CD4-positive, alpha-beta T cell (primary cell): Measurements from ENCODE around the gene TECRL. TPM values are rescaled to one million over a fixed set of nuclear protein-coding genes. Genes with fewer than 3 reads are reported as not detected.

Source experiments
- ATAC-seq: fragments of 200-7000 bp; cut with Tn5 transposase; one replicate; pipeline ENCODE4 v1.10.0; 2022; ENCODE audit warnings: mild to moderate bottlenecking; ENCODE audit not compliant: poor library complexity
- CTCF ChIA-PET: fragments of 350-600 bp; sonication (Branson Sonifier 250); formaldehyde crosslinking; loops from one replicate; lab custom pipeline; 2021; ENCODE audit warnings: antibody characterized with exemption, inconsistent platforms; lab: Charles Lee
- POLR2A ChIA-PET: fragments of 350-600 bp; sonication (Branson Sonifier 250); formaldehyde crosslinking; loops from one replicate; lab custom pipeline; 2021; ENCODE audit warnings: antibody characterized with exemption, inconsistent platforms; lab: Charles Lee
- DNase-seq, 14 experiments: peaks; one replicate each; pipeline ENCODE4 v3.0.0-alpha.2; 2013 to 2020; ENCODE audit warnings: mixed read lengths in 2 of 14
- H3K27ac ChIP-seq, 2 donors: one replicate each; pipeline versions ENCODE4 v1.5.1 to v1.7.0; 2013; ENCODE audit warnings: low read length in 2 of 2, low read depth in 1 of 2, mild to moderate bottlenecking in 1 of 2
- H3K27me3 ChIP-seq, 2 experiments: 1 replicate in 1 of 2; 2 replicates in 1 of 2; pipeline versions ENCODE4 v1.6.1 to v1.7.0; 2013; ENCODE audit warnings: low read length in 2 of 2, control low read depth in 1 of 2, mild to moderate bottlenecking in 1 of 2, moderate library complexity in 1 of 2; ENCODE audit not compliant: insufficient read depth in 2 of 2, control insufficient read depth in 1 of 2
- H3K36me3 ChIP-seq: one replicate; pipeline ENCODE4 v1.6.1; 2013; ENCODE audit warnings: low read length, control low read depth; ENCODE audit not compliant: insufficient read depth
- H3K4me1 ChIP-seq: one replicate; pipeline ENCODE4 v1.6.1; 2013; ENCODE audit warnings: low read length, control low read depth; ENCODE audit not compliant: insufficient read depth
- H3K4me3 ChIP-seq: one replicate; pipeline ENCODE4 v1.5.1; 2013; ENCODE audit warnings: mild to moderate bottlenecking, low read length, moderate library complexity
- H3K9me3 ChIP-seq, 2 experiments: 1 replicate in 1 of 2; 2 replicates in 1 of 2; pipeline versions ENCODE4 v1.6.1 to v1.7.0; 2013; ENCODE audit warnings: low read length in 2 of 2, mild to moderate bottlenecking in 2 of 2, control low read depth in 1 of 2, moderate library complexity in 1 of 2; ENCODE audit not compliant: control insufficient read depth in 1 of 2, insufficient read depth in 1 of 2
- H3K27ac Mint-ChIP-seq: one replicate; pipeline ENCODE4 v1.8.0; 2020; ENCODE audit warnings: mixed read lengths
- H3K27me3 Mint-ChIP-seq: one replicate; pipeline ENCODE4 v1.8.0; 2021; ENCODE audit warnings: mixed read lengths
- H3K36me3 Mint-ChIP-seq: one replicate; pipeline ENCODE4 v1.8.0; 2021; ENCODE audit warnings: low read depth, mixed read lengths
- H3K4me1 Mint-ChIP-seq: one replicate; pipeline ENCODE4 v1.8.0; 2021; ENCODE audit warnings: low read depth, mixed read lengths
- H3K4me3 Mint-ChIP-seq: one replicate; pipeline ENCODE4 v1.8.0; 2020; ENCODE audit warnings: mild to moderate bottlenecking, mixed read lengths
- H3K9me3 Mint-ChIP-seq: one replicate; pipeline ENCODE4 v1.8.0; 2020; ENCODE audit warnings: mixed read lengths
- intact Hi-C, 2 experiments: fragments of 100-400 bp; cut with DNase I in 1 of 2; cut with micrococcal nuclease in 1 of 2; formaldehyde crosslinking; loops; one replicate each; pipeline versions ENCODE4 v1.15.1 to v1.9.0; 2023 to 2025; cut with DNase I, micrococcal nuclease
- total RNA-seq, 174 experiments: library from RNA in 2 of 174; stranded (reverse) in 2 of 174; gene quantifications; one replicate each; pipeline ENCODE4 v1.2.3 and lab custom pipeline; 2021 to 2026
- TF ChIP-seq, protein P1 (sequence below): fragments of 200-600 bp; IDR thresholded peaks from one replicate; pipeline ENCODE4 v1.8.0; 2022; ENCODE audit warnings: antibody characterized with exemption, mild to moderate bottlenecking

Gene TECRL
- total RNA-seq, 2 experiments from 2014 or later, result not detected

DNA sequence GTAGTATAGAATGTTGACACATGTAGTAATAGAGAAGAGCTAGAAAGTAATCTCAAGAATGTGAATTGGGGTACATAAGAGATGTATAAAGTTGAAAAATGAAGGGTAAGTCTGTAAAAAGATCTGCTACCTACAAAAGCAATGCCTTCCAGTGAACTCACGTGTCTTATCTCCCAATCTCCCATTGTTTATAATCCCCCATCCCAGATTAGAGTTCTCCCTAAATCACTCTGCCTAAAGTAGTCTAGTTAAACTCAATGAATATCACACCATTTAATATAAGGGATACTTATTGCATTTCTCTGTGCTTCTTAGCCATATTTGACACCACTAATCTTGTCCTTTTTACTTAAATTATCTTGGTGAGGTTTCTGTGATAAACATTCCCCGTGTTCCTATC lies 6.6 kb downstream of the TECRL start:
- Mint-ChIP-seq H3K9me3 (peaks cover 6% of the 10 kb centered on the region), H3K4me1 (no peaks in the 10 kb centered on the region), H3K27ac (no peak overlapping the region), H3K4me3 (no peak overlapping the region), H3K36me3 (no peaks in the 10 kb centered on the region), H3K27me3 (no peaks in the 10 kb centered on the region)
- Histone ChIP-seq H3K27ac (no peak overlapping the region), H3K9me3 (peaks cover 0 to 3% of the 10 kb centered on the region in 2 experiments), H3K4me3 (no peak overlapping the region), H3K4me1 (no peaks in the 10 kb centered on the region), H3K27me3 (no peaks in the 10 kb centered on the region), H3K36me3 (no peaks in the 10 kb centered on the region)
- DNase-seq, result no peak
- intact Hi-C loops, result no loop called here
- TF ChIP-seq, protein P1, sequence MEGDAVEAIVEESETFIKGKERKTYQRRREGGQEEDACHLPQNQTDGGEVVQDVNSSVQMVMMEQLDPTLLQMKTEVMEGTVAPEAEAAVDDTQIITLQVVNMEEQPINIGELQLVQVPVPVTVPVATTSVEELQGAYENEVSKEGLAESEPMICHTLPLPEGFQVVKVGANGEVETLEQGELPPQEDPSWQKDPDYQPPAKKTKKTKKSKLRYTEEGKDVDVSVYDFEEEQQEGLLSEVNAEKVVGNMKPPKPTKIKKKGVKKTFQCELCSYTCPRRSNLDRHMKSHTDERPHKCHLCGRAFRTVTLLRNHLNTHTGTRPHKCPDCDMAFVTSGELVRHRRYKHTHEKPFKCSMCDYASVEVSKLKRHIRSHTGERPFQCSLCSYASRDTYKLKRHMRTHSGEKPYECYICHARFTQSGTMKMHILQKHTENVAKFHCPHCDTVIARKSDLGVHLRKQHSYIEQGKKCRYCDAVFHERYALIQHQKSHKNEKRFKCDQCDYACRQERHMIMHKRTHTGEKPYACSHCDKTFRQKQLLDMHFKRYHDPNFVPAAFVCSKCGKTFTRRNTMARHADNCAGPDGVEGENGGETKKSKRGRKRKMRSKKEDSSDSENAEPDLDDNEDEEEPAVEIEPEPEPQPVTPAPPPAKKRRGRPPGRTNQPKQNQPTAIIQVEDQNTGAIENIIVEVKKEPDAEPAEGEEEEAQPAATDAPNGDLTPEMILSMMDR, result no peak
- CTCF ChIA-PET, result no interaction called here
- no peak for ATAC-seq
- POLR2A ChIA-PET, result no interaction called here

DNA sequence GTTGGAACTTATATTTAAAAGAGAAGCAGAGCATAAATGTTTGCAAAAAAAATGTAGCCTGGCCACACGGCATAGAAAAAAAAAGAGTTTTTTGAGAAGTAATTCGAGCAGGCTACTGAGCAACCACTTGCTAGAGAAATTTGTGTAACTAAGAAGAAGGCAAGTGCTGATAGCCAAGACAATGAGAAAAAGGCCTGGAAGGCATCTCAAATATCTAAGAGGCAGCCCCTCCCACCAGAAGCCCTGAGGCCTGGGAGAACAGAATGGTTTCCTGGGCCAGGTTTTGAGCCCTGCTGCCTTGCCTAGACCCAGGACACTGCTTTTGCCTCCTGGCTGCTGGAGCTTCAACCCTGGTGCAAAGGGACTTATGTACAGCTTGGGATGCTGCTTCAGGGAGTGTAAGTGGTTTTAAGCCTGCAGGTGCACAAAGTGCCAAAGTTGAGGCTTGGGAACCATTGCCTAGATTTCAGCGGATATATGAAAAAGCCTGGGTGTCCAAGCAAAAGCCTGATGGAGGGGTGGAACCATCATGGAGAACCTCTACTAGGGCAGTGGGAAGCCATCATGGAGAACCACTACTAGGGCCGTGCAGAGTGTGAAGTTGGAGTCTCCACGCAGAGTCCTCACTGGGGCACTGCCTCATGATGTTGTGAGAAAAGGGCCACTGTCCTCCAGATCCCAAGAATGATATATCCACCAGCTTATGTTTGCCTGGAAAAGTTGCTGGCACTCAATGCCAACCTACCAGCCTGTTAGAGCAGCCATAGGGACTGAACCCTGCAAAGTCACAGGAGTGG lies 9.7 kb downstream of the TECRL start:
- no peaks in the 10 kb centered on the region for H3K27me3 ChIP-seq
- no peaks in the 10 kb centered on the region for H3K4me1 Mint-ChIP-seq
- H3K4me3 ChIP-seq, result no peak overlapping the region
- peaks cover 3% of the 10 kb centered on the region for H3K9me3 Mint-ChIP-seq
- H3K27ac Mint-ChIP-seq, result no peak overlapping the region
- ATAC-seq (no peak), DNase-seq (no peak)
- H3K4me1 ChIP-seq, result no peaks in the 10 kb centered on the region
- H3K9me3 ChIP-seq, result peaks cover 0 to 3% of the 10 kb centered on the region in 2 experiments
- POLR2A ChIA-PET, result no interaction called here
- intact Hi-C loops, result no loop called here
- no peak overlapping the region for H3K27ac ChIP-seq
- no peak overlapping the region for H3K4me3 Mint-ChIP-seq
- TF ChIP-seq, protein P1, result no peak
- no peaks in the 10 kb centered on the region for H3K36me3 ChIP-seq
- H3K36me3 Mint-ChIP-seq, result no peaks in the 10 kb centered on the region
- CTCF ChIA-PET, result no interaction called here
- H3K27me3 Mint-ChIP-seq, result no peaks in the 10 kb centered on the region

DNA sequence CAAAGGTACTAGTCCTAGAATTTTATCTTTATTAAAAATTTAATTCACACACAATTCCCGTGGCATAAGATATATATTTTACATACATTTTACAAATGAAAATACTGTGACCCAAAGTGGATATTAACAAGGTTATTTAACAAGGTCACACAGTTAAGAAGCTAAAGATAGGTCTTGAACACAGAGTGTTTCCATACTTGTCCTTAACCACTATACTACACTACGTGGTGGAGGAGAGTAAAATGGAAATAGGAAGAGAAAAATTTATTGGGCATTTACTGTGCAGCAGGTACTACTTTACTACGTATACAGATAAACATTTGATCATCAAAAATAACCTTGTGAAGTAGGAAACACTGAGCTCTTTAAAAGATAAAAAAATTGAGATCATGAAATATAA lies 14.8 kb downstream of the TECRL start:
- DNase-seq (no peak), ATAC-seq (no peak)
- no peaks in the 10 kb centered on the region for H3K36me3 ChIP-seq
- H3K36me3 Mint-ChIP-seq, result no peaks in the 10 kb centered on the region
- ChIA-PET CTCF (no interaction called here), POLR2A (no interaction called here)
- H3K9me3 ChIP-seq, result peaks cover 0 to 2% of the 10 kb centered on the region in 2 experiments
- H3K27ac ChIP-seq, result no peak overlapping the region
- TF ChIP-seq, protein P1, result no peak
- no peak overlapping the region for H3K27ac Mint-ChIP-seq
- no peak overlapping the region for H3K4me3 Mint-ChIP-seq
- no peak overlapping the region for H3K4me3 ChIP-seq
- no peaks in the 10 kb centered on the region for H3K4me1 Mint-ChIP-seq
- H3K27me3 Mint-ChIP-seq, result no peaks in the 10 kb centered on the region
- intact Hi-C loops, result no loop called here
- no peaks in the 10 kb centered on the region for H3K4me1 ChIP-seq
- H3K27me3 ChIP-seq, result no peaks in the 10 kb centered on the region
- H3K9me3 Mint-ChIP-seq, result no peaks in the 10 kb centered on the region
